ENCODE measurements around the gene CBARP. TPM values are rescaled to one million over a fixed set of nuclear protein-coding genes. Genes with fewer than 3 reads are reported as not detected.
A peak's percentile ranks its signal among the peaks of the same experiment; 100 is the strongest.

Gene CBARP
- total and polyA plus RNA-seq, 9 of the 15 experiments (the other 6 are each of a cell fraction or from before 2014, with no cell fraction given), result 0.03 to 8.9 (median 1.2) TPM; not detected in 1

DNA sequence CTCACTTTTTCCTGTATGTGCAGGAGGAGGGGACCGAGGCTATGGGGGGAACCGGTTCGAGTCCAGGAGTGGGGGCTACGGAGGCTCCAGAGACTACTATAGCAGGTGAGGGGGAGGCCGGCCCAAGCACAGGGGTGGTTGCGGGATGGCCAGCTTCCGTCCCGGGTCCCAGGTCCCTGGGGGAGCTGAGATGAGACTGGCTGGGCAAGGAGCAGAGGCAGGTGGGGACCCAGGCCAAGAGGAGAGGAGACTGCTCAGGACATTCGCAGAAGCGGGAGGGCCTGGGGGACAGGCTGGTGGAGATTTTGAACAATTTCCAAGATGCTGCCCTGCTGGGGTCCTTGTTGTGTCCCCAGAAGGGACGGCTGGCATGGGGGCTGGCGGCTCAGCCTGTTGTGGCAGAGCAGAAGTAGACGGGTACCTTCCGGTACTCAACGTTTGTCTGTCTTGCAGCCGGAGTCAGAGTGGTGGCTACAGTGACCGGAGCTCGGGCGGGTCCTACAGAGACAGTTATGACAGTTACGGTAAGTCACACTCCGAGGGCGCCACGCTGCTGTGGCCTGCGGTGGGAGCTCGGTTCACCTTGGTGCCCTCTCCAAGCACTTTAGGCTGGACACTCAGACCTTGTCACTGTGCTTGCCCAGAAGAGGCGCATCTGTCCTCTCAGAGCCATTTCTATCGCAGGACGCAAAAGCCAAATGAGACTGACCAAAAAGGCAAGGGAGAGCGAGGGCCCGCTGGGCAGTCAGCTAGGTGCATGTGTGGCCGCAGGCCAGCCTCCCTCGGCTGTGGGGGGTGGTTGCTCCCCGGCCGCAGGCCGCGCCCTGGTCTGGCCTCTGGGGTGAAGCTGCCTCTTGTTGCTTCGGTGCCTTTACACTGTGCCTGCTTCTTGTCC is 34.0 kb upstream of the CBARP start (continued):
- TF ChIP-seq ATF4 (CRISPR knock-in tag; IDR thresholded peaks at IDR 0.05) (no peak), RBFOX2 (IDR thresholded peaks at IDR 0.05; ENCODE audit: low read depth, low read length) (peak; percentile 71), DEAF1 (CRISPR knock-in tag; IDR thresholded peaks at IDR 0.05) (no peak), RFX5 (IDR thresholded peaks at IDR 0.05; ENCODE audit: low read depth, low read length) (no peak), USF1 (CRISPR knock-in tag; IDR thresholded peaks at IDR 0.05) (no peak), ATF6 (CRISPR knock-in tag; IDR thresholded peaks at IDR 0.05) (no peak)
- TF ChIP-seq, protein P1, sequence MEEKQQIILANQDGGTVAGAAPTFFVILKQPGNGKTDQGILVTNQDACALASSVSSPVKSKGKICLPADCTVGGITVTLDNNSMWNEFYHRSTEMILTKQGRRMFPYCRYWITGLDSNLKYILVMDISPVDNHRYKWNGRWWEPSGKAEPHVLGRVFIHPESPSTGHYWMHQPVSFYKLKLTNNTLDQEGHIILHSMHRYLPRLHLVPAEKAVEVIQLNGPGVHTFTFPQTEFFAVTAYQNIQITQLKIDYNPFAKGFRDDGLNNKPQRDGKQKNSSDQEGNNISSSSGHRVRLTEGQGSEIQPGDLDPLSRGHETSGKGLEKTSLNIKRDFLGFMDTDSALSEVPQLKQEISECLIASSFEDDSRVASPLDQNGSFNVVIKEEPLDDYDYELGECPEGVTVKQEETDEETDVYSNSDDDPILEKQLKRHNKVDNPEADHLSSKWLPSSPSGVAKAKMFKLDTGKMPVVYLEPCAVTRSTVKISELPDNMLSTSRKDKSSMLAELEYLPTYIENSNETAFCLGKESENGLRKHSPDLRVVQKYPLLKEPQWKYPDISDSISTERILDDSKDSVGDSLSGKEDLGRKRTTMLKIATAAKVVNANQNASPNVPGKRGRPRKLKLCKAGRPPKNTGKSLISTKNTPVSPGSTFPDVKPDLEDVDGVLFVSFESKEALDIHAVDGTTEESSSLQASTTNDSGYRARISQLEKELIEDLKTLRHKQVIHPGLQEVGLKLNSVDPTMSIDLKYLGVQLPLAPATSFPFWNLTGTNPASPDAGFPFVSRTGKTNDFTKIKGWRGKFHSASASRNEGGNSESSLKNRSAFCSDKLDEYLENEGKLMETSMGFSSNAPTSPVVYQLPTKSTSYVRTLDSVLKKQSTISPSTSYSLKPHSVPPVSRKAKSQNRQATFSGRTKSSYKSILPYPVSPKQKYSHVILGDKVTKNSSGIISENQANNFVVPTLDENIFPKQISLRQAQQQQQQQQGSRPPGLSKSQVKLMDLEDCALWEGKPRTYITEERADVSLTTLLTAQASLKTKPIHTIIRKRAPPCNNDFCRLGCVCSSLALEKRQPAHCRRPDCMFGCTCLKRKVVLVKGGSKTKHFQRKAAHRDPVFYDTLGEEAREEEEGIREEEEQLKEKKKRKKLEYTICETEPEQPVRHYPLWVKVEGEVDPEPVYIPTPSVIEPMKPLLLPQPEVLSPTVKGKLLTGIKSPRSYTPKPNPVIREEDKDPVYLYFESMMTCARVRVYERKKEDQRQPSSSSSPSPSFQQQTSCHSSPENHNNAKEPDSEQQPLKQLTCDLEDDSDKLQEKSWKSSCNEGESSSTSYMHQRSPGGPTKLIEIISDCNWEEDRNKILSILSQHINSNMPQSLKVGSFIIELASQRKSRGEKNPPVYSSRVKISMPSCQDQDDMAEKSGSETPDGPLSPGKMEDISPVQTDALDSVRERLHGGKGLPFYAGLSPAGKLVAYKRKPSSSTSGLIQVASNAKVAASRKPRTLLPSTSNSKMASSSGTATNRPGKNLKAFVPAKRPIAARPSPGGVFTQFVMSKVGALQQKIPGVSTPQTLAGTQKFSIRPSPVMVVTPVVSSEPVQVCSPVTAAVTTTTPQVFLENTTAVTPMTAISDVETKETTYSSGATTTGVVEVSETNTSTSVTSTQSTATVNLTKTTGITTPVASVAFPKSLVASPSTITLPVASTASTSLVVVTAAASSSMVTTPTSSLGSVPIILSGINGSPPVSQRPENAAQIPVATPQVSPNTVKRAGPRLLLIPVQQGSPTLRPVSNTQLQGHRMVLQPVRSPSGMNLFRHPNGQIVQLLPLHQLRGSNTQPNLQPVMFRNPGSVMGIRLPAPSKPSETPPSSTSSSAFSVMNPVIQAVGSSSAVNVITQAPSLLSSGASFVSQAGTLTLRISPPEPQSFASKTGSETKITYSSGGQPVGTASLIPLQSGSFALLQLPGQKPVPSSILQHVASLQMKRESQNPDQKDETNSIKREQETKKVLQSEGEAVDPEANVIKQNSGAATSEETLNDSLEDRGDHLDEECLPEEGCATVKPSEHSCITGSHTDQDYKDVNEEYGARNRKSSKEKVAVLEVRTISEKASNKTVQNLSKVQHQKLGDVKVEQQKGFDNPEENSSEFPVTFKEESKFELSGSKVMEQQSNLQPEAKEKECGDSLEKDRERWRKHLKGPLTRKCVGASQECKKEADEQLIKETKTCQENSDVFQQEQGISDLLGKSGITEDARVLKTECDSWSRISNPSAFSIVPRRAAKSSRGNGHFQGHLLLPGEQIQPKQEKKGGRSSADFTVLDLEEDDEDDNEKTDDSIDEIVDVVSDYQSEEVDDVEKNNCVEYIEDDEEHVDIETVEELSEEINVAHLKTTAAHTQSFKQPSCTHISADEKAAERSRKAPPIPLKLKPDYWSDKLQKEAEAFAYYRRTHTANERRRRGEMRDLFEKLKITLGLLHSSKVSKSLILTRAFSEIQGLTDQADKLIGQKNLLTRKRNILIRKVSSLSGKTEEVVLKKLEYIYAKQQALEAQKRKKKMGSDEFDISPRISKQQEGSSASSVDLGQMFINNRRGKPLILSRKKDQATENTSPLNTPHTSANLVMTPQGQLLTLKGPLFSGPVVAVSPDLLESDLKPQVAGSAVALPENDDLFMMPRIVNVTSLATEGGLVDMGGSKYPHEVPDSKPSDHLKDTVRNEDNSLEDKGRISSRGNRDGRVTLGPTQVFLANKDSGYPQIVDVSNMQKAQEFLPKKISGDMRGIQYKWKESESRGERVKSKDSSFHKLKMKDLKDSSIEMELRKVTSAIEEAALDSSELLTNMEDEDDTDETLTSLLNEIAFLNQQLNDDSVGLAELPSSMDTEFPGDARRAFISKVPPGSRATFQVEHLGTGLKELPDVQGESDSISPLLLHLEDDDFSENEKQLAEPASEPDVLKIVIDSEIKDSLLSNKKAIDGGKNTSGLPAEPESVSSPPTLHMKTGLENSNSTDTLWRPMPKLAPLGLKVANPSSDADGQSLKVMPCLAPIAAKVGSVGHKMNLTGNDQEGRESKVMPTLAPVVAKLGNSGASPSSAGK (IDR thresholded peaks at IDR 0.05), result peak; percentile 49

All from K562 (cell line).